Left lung (tissue), 10 donors: ENCODE data around the gene ARFIP1. TPM values are rescaled to one million over a fixed set of nuclear protein-coding genes. Genes with fewer than 3 reads are reported as not detected.

ENCODE experiments used
- ATAC-seq: fragments of 200-7000 bp; cut with Tn5 transposase; one replicate; pipeline ENCODE4 v1.9.1; 2020; ENCODE audit warnings: moderate library complexity
- DNase-seq, 4 donors: peaks; one replicate each; pipeline ENCODE4 v3.0.0-alpha.2; 2013 to 2020
- H3K27ac ChIP-seq, 2 donors: fragments of 200-600 bp; sonication (generic) in 1 of 2; one replicate each; pipeline versions ENCODE4 v1.5.0 to v1.8.0; 2020 to 2021
- H3K27me3 ChIP-seq, 2 donors: fragments of 200-600 bp; sonication (generic) in 1 of 2; one replicate each; pipeline versions ENCODE4 v1.5.0 to v1.8.0; 2020 to 2021
- H3K36me3 ChIP-seq, 2 donors: fragments of 200-600 bp; sonication (generic) in 1 of 2; one replicate each; pipeline versions ENCODE4 v1.5.0 to v1.8.0; 2020 to 2021
- H3K4me1 ChIP-seq, 2 donors: fragments of 200-600 bp; one replicate each; pipeline ENCODE4 v1.8.0; 2021
- H3K4me3 ChIP-seq, 2 donors: fragments of 200-600 bp; sonication (generic) in 1 of 2; one replicate each; pipeline versions ENCODE4 v1.5.0 to v1.8.0; 2020 to 2021; ENCODE audit warnings: mild to moderate bottlenecking in 1 of 2
- H3K9me3 ChIP-seq, 2 donors: fragments of 200-600 bp; sonication (generic) in 1 of 2; one replicate each; pipeline versions ENCODE4 v1.5.0 to v1.8.0; 2020 to 2021
- CTCF ChIP-seq, 2 donors: fragments of 200-600 bp; sonication (generic) in 1 of 2; IDR thresholded peaks; one replicate each; pipeline versions ENCODE4 v1.5.0 to v1.8.0; 2021; ENCODE audit warnings: antibody characterized with exemption in 2 of 2
- intact Hi-C, 2 donors: fragments of 100-400 bp; cut with DNase I; formaldehyde crosslinking; loops; one replicate each; pipeline versions ENCODE4 v1.11.2 to v1.14.2; 2022
- polyA plus RNA-seq, 6 donors: library from polyadenylated mRNA; unstranded; fragments of 120-200 nt; gene quantifications; one replicate each; pipeline ENCODE4 v1.2.1, GENCODE V29; 2013; ENCODE audit not compliant: insufficient read length in 6 of 6
- total RNA-seq, 2 donors: library from RNA; stranded (reverse); fragmentation: NEBNext Ultra II Directional; extraction: Animal tissue kit (Norgen Biotek cat#: 25700); gene quantifications; one replicate each; pipeline ENCODE4 v1.2.1, GENCODE V29; 2021
- donor health status: DM: no; HTN: yes; CAD: no.
- donor health status: DM: no; HTN: no; CAD: no.

The ARFIP1 gene
- total and polyA plus RNA-seq, 8 donors = 34.7 to 48.9 (median 45.5) TPM

- Histone ChIP-seq H3K4me1 (no peaks in the 10 kb centered on the region), H3K27me3 (no peaks in the 10 kb centered on the region), H3K4me3 (no peak overlapping the region), H3K9me3 (no peaks in the 10 kb centered on the region), H3K27ac (no peak overlapping the region), H3K36me3 (no peaks in the 10 kb centered on the region)
- no peak for TF ChIP-seq CTCF (IDR thresholded peaks at IDR 0.05)
- intact Hi-C loops = no loop called here
- ATAC-seq = no peak
- no peak for DNase-seq
Measured at GRCh38 chr4:152950402-152951274, 170.9 kb downstream of the ARFIP1 start.

DNA sequence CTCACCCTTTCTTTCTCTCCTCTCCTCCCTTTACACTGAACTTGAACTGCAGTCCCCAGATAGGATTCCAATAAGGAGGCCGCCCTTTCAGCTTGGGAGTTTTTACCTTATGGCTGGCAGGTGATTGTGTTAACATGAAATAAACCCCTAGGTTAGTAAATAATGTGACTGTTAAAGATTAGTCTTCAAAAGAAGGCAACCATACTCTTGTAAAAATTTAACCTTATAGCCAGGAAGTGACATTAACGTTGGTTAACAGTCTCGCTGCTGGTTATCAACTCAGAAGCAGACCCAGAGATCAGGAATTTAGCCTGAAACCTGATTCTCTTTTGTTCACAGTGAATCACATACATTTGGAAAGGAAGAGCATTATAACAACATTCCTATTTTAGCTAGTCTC is 171.6 kb downstream of the ARFIP1 start:
- no peak overlapping the region for H3K4me3 ChIP-seq
- H3K4me1 ChIP-seq = peaks cover 3 to 5% of the 10 kb centered on the region in 2 donors
- H3K9me3 ChIP-seq = no peaks in the 10 kb centered on the region
- H3K27me3 ChIP-seq = no peaks in the 10 kb centered on the region
- intact Hi-C loops = no loop called here
- ATAC-seq (no peak), DNase-seq (no peak)
- no peak for TF ChIP-seq CTCF (IDR thresholded peaks at IDR 0.05)
- H3K27ac ChIP-seq = no peak overlapping the region
- no peaks in the 10 kb centered on the region for H3K36me3 ChIP-seq

- no peak for TF ChIP-seq CTCF (IDR thresholded peaks at IDR 0.05)
- H3K36me3 ChIP-seq = no peaks in the 10 kb centered on the region
- peaks cover 25% of the 10 kb centered on the region in 2 donors for H3K4me1 ChIP-seq
- intact Hi-C loops = no loop called here
- no peaks in the 10 kb centered on the region for H3K27me3 ChIP-seq
- H3K4me3 ChIP-seq = no peak overlapping the region
- ATAC-seq = no peak
- DNase-seq = no peak
- H3K9me3 ChIP-seq = no peaks in the 10 kb centered on the region
- H3K27ac ChIP-seq = no peak overlapping the region
Measured at GRCh38 chr4:152953514-152953913, 173.8 kb downstream of the ARFIP1 start.

DNA sequence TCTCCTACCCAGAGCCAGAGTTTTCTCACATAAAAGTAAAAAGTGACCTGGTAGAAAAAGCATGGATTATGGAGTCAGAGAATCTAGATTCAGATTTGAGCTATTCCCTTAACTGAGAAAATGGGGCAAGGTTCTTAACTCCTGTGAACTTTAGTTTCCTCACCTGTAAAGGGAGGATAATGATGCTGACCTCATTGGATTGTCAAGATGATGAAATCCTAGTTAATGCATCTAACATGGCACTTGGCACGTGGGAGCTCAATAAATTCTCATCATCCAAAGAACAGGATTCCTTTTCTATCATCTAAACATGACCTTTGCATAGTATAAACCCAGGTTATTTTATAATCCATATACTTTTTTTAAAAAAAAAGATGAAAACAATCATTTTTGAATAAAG is 175.0 kb downstream of the ARFIP1 start:
- no peak for ATAC-seq
- H3K27ac ChIP-seq = no peak overlapping the region

More for the DNA sequence above, 175.0 kb downstream of the ARFIP1 start:
- Histone ChIP-seq H3K4me1 (peaks cover 30 to 32% of the 10 kb centered on the region in 2 donors), H3K27me3 (no peaks in the 10 kb centered on the region), H3K4me3 (no peak overlapping the region), H3K36me3 (no peaks in the 10 kb centered on the region), H3K9me3 (no peaks in the 10 kb centered on the region)
- no peak for DNase-seq
- intact Hi-C loops = no loop called here
- TF ChIP-seq CTCF (IDR thresholded peaks at IDR 0.05) = no peak
